WTC11 (cell line): ENCODE data around the gene SRGAP1. TPM values are rescaled to one million over a fixed set of nuclear protein-coding genes. Genes with fewer than 3 reads are reported as not detected.

Source experiments
- ATAC-seq: fragments of 200-7000 bp; cut with Tn5 transposase; 2 replicates; pipeline ENCODE4 v1.10.0; 2021; ENCODE audit warnings: mild to moderate bottlenecking, moderate library complexity
- CTCF ChIA-PET: fragments of 300-600 bp; sonication (Branson Sonifier 250); formaldehyde crosslinking; loops from one replicate; lab custom pipeline; 2021; ENCODE audit warnings: antibody characterized with exemption; lab: Charles Lee
- POLR2A ChIA-PET: fragments of 350-600 bp; sonication (Branson Sonifier 250); formaldehyde crosslinking; loops from one replicate; lab custom pipeline; 2021; ENCODE audit warnings: antibody characterized with exemption; lab: Charles Lee
- DNase-seq: peaks from one replicate; pipeline ENCODE4 v3.0.0; 2021; ENCODE audit warnings: low spot score
- H3K27ac Mint-ChIP-seq: 2 replicates; pipeline ENCODE4 v1.8.0; 2021; ENCODE audit warnings: mixed read lengths
- H3K27me3 Mint-ChIP-seq: 2 replicates; pipeline ENCODE4 v1.8.0; 2021; ENCODE audit warnings: low read depth, mild to moderate bottlenecking, moderate library complexity, mixed read lengths
- H3K36me3 Mint-ChIP-seq: 2 replicates; pipeline ENCODE4 v1.8.0; 2021; ENCODE audit warnings: mixed read lengths
- H3K4me1 Mint-ChIP-seq: 2 replicates; pipeline ENCODE4 v1.8.0; 2022; ENCODE audit warnings: mixed read lengths
- H3K4me3 Mint-ChIP-seq: 2 replicates; pipeline ENCODE4 v1.8.0; 2021; ENCODE audit warnings: mild to moderate bottlenecking, moderate library complexity, mixed read lengths
- H3K9me3 Mint-ChIP-seq: 2 replicates; pipeline ENCODE4 v1.8.0; 2021; ENCODE audit warnings: mixed read lengths
- CREM ChIP-seq: sonication (generic); formaldehyde crosslinking; IDR thresholded peaks from 2 replicates; pipeline ENCODE4 v1.8.1; 2022; ENCODE audit warnings: mild to moderate bottlenecking, missing genetic modification reagents, moderate library complexity
- ESRRA ChIP-seq: sonication (generic); formaldehyde crosslinking; IDR thresholded peaks from 2 replicates; pipeline ENCODE4 v1.8.1; 2022; ENCODE audit warnings: mild to moderate bottlenecking, missing genetic modification reagents, borderline replicate concordance
- JUN ChIP-seq: sonication (generic); formaldehyde crosslinking; IDR thresholded peaks from 2 replicates; pipeline ENCODE4 v1.8.0; 2023; ENCODE audit warnings: mild to moderate bottlenecking, missing genetic modification reagents
- NFATC4 ChIP-seq: fragments of 250-450 bp; sonication (Bioruptor Pico); IDR thresholded peaks from 2 replicates; pipeline ENCODE4 v1.9.0; 2021; ENCODE audit warnings: mild to moderate bottlenecking
- SOX15 ChIP-seq: fragments of 250-450 bp; sonication (Bioruptor Pico); IDR thresholded peaks from 2 replicates; pipeline ENCODE4 v1.9.0; 2021; ENCODE audit warnings: mild to moderate bottlenecking
- TP53 ChIP-seq: sonication (generic); formaldehyde crosslinking; IDR thresholded peaks from 2 replicates; pipeline ENCODE4 v1.8.1; 2023; ENCODE audit warnings: mild to moderate bottlenecking, missing genetic modification reagents
- ZNF317 ChIP-seq: sonication (generic); formaldehyde crosslinking; IDR thresholded peaks from 2 replicates; pipeline ENCODE4 v1.8.1; 2023; ENCODE audit warnings: low read depth, mild to moderate bottlenecking, moderate library complexity, missing genetic modification reagents, borderline replicate concordance
- total RNA-seq: library from RNA; stranded (reverse); gene quantifications from 3 replicates; pipeline ENCODE4 v1.2.3, GENCODE V29; 2021
- TF ChIP-seq, protein P1 (sequence below): sonication (generic); formaldehyde crosslinking; IDR thresholded peaks from 2 replicates; pipeline ENCODE4 v1.8.0; 2022; ENCODE audit warnings: mild to moderate bottlenecking, missing genetic modification reagents
- TF ChIP-seq, protein P2 (sequence below): sonication (generic); formaldehyde crosslinking; conservative IDR thresholded peaks from 2 replicates; pipeline ENCODE4 v1.8.1; 2022; ENCODE audit warnings: mild to moderate bottlenecking, missing genetic modification reagents
- TF ChIP-seq, protein P3 (sequence below): sonication (generic); formaldehyde crosslinking; IDR thresholded peaks from 2 replicates; pipeline ENCODE4 v1.8.1; 2022; ENCODE audit warnings: low read depth, mild to moderate bottlenecking, moderate library complexity, missing genetic modification reagents, borderline replicate concordance
- TF ChIP-seq, protein P4 (sequence below): sonication (generic); formaldehyde crosslinking; IDR thresholded peaks from 2 replicates; pipeline ENCODE4 v1.8.1; 2023; ENCODE audit warnings: mild to moderate bottlenecking, missing genetic modification reagents
- TF ChIP-seq, protein P5 (sequence below): sonication (generic); formaldehyde crosslinking; IDR thresholded peaks from 2 replicates; pipeline ENCODE4 v1.8.0; 2022; ENCODE audit warnings: mild to moderate bottlenecking, missing genetic modification reagents
- TF ChIP-seq, protein P6 (sequence below): fragments of 250-450 bp; sonication (Bioruptor Pico); IDR thresholded peaks from 2 replicates; pipeline ENCODE4 v1.9.0; 2021; ENCODE audit warnings: moderate library complexity, mild to moderate bottlenecking, inconsistent platforms, borderline replicate concordance
- TF ChIP-seq, protein P7 (sequence below): sonication (generic); formaldehyde crosslinking; IDR thresholded peaks from 2 replicates; pipeline ENCODE4 v1.8.1; 2023; ENCODE audit warnings: mild to moderate bottlenecking, missing genetic modification reagents, moderate library complexity
- TF ChIP-seq, protein P8 (sequence below): sonication (generic); formaldehyde crosslinking; conservative IDR thresholded peaks from 2 replicates; pipeline ENCODE4 v1.8.1; 2023; ENCODE audit warnings: mild to moderate bottlenecking, low read depth, missing genetic modification reagents, moderate library complexity
- TF ChIP-seq, protein P9 (sequence below): fragments of 250-450 bp; sonication (Bioruptor Pico); conservative IDR thresholded peaks from 2 replicates; pipeline ENCODE4 v1.9.0; 2021; ENCODE audit warnings: mild to moderate bottlenecking

Gene SRGAP1
- total RNA-seq, 1 experiment from 2014 or later = 10.3 TPM

DNA sequence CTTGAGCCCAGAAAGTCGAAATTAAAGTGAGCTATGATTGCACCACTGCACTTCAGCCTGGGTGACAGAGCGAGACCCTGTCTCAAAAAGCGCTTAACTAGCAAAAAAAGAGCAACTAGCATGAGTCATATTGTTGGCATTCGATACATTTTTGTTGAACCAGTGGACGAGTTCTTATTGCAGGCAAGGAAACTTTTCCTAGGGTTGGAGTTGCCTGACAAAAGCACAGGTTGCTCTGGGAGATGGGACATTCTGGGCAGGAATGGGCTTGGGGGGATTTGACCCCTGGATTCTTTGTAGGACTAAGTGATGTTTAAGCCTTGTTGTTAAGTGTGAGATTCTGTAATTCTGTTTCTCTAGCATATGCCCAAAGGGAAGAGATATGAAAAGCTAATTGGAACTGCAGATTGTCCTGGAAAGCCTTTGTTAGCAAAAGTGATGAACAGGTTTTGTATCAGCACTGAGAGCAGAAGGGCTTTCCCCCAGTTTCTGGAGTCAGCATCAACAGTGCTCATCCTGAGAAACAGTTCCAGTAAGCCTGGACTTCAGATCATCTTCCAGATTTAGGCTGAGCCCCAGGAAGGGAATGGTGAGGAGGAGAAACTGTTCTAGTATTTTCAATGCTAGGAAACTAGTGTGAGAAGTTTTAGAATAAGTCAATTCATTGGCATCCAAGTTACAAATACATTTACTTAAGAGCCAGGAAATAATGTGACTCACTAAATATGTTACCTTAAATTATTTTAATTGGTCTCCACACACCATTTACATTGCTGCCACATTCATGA, 123.1 kb downstream of the SRGAP1 start:
- CTCF ChIA-PET = interaction anchor here (1.8 kb wide), 1 partner anchor 124 kb away, joined by 6 read pairs; the partner anchor contains the start of gene SRGAP1
- peaks cover 56% of the 10 kb centered on the region for H3K4me1 Mint-ChIP-seq

More for the DNA sequence above, 123.1 kb downstream of the SRGAP1 start:
- H3K36me3 Mint-ChIP-seq = no peaks in the 10 kb centered on the region
- ATAC-seq (no peak), DNase-seq (no peak)
- H3K27ac Mint-ChIP-seq = no peak overlapping the region; the same call in 1 of the 2 replicates
- H3K9me3 Mint-ChIP-seq = no peaks in the 10 kb centered on the region
- H3K27me3 Mint-ChIP-seq = no peaks in the 10 kb centered on the region
- POLR2A ChIA-PET = no interaction called here
- no peak overlapping the region for H3K4me3 Mint-ChIP-seq
- TF ChIP-seq, protein P1, sequence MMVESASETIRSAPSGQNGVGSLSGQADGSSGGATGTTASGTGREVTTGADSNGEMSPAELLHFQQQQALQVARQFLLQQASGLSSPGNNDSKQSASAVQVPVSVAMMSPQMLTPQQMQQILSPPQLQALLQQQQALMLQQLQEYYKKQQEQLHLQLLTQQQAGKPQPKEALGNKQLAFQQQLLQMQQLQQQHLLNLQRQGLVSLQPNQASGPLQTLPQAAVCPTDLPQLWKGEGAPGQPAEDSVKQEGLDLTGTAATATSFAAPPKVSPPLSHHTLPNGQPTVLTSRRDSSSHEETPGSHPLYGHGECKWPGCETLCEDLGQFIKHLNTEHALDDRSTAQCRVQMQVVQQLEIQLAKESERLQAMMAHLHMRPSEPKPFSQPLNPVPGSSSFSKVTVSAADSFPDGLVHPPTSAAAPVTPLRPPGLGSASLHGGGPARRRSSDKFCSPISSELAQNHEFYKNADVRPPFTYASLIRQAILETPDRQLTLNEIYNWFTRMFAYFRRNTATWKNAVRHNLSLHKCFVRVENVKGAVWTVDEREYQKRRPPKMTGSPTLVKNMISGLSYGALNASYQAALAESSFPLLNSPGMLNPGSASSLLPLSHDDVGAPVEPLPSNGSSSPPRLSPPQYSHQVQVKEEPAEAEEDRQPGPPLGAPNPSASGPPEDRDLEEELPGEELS (CRISPR knock-in tag) = no peak
- TF ChIP-seq, protein P2, sequence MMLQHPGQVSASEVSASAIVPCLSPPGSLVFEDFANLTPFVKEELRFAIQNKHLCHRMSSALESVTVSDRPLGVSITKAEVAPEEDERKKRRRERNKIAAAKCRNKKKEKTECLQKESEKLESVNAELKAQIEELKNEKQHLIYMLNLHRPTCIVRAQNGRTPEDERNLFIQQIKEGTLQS (CRISPR knock-in tag) = no peak
- TF ChIP-seq, protein P3, sequence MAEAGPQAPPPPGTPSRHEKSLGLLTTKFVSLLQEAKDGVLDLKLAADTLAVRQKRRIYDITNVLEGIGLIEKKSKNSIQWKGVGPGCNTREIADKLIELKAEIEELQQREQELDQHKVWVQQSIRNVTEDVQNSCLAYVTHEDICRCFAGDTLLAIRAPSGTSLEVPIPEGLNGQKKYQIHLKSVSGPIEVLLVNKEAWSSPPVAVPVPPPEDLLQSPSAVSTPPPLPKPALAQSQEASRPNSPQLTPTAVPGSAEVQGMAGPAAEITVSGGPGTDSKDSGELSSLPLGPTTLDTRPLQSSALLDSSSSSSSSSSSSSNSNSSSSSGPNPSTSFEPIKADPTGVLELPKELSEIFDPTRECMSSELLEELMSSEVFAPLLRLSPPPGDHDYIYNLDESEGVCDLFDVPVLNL (CRISPR knock-in tag) = no peak
- TF ChIP-seq ZNF317 (CRISPR knock-in tag) = no peak
- TF ChIP-seq, protein P4, sequence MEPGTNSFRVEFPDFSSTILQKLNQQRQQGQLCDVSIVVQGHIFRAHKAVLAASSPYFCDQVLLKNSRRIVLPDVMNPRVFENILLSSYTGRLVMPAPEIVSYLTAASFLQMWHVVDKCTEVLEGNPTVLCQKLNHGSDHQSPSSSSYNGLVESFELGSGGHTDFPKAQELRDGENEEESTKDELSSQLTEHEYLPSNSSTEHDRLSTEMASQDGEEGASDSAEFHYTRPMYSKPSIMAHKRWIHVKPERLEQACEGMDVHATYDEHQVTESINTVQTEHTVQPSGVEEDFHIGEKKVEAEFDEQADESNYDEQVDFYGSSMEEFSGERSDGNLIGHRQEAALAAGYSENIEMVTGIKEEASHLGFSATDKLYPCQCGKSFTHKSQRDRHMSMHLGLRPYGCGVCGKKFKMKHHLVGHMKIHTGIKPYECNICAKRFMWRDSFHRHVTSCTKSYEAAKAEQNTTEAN (CRISPR knock-in tag) = no peak
- TF ChIP-seq, protein P5, sequence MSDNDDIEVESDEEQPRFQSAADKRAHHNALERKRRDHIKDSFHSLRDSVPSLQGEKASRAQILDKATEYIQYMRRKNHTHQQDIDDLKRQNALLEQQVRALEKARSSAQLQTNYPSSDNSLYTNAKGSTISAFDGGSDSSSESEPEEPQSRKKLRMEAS (CRISPR knock-in tag) = no peak
- no peak for TF ChIP-seq CREM (CRISPR knock-in tag)
- TF ChIP-seq ESRRA = no peak
- TF ChIP-seq, protein P6, sequence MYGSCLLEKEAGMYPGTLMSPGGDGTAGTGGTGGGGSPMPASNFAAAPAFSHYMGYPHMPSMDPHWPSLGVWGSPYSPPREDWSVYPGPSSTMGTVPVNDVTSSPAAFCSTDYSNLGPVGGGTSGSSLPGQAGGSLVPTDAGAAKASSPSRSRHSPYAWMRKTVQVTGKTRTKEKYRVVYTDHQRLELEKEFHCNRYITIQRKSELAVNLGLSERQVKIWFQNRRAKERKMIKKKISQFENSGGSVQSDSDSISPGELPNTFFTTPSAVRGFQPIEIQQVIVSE (CRISPR knock-in tag) = no peak
- TF ChIP-seq, protein P7, sequence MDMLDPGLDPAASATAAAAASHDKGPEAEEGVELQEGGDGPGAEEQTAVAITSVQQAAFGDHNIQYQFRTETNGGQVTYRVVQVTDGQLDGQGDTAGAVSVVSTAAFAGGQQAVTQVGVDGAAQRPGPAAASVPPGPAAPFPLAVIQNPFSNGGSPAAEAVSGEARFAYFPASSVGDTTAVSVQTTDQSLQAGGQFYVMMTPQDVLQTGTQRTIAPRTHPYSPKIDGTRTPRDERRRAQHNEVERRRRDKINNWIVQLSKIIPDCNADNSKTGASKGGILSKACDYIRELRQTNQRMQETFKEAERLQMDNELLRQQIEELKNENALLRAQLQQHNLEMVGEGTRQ = no peak
- TF ChIP-seq, protein P8, sequence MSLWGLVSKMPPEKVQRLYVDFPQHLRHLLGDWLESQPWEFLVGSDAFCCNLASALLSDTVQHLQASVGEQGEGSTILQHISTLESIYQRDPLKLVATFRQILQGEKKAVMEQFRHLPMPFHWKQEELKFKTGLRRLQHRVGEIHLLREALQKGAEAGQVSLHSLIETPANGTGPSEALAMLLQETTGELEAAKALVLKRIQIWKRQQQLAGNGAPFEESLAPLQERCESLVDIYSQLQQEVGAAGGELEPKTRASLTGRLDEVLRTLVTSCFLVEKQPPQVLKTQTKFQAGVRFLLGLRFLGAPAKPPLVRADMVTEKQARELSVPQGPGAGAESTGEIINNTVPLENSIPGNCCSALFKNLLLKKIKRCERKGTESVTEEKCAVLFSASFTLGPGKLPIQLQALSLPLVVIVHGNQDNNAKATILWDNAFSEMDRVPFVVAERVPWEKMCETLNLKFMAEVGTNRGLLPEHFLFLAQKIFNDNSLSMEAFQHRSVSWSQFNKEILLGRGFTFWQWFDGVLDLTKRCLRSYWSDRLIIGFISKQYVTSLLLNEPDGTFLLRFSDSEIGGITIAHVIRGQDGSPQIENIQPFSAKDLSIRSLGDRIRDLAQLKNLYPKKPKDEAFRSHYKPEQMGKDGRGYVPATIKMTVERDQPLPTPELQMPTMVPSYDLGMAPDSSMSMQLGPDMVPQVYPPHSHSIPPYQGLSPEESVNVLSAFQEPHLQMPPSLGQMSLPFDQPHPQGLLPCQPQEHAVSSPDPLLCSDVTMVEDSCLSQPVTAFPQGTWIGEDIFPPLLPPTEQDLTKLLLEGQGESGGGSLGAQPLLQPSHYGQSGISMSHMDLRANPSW (CRISPR knock-in tag) = no peak
- TF ChIP-seq, protein P9, sequence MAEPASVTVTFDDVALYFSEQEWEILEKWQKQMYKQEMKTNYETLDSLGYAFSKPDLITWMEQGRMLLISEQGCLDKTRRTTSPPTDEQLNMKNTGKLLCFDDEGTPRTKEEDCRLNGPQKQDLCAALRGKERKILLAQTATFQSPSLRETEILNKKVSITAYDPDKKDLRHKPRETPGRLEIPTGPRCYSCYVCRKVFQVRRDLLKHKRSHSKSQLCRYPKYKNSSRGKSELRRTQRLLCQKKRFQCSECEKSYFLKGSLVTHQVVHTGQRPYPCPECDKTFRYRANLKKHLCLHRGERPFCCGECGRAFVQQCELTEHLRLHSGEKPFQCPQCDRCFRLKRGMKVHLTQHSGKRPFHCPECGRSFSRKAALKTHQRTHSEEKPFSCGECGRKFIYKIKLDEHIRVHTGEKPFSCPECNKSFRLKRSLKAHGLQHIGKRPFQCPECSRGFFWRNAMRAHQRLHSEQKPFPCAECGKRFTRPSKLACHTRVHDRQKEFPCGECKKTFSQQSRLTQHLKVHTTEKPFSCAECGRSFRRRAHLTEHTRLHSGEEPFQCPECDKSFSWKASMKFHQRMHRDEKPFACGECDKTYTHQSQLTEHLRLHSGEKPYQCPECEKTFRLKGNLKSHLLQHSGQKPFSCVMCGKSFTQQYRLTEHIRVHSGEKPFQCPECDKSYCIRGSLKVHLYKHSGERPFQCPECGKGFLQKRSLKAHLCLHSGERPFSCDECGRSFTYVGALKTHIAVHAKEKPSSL (CRISPR knock-in tag) = no peak
- no peak for TF ChIP-seq SOX15 (CRISPR knock-in tag)
- TF ChIP-seq TP53 (CRISPR knock-in tag) = no peak
- no peak for TF ChIP-seq NFATC4 (CRISPR knock-in tag)
- TF ChIP-seq JUN (CRISPR knock-in tag) = no peak
